ENCODE results near the gene ZNF679. TPM values are rescaled to one million over a fixed set of nuclear protein-coding genes. Genes with fewer than 3 reads are reported as not detected.
"Not testable (repeated sequence)": the region's sequence is repeated elsewhere in the genome, so short reads cannot be mapped to it uniquely, and the experiment has no call there.

The ZNF679 gene
- total RNA-seq, 2 experiments from 2014 or later: not detected

DNA sequence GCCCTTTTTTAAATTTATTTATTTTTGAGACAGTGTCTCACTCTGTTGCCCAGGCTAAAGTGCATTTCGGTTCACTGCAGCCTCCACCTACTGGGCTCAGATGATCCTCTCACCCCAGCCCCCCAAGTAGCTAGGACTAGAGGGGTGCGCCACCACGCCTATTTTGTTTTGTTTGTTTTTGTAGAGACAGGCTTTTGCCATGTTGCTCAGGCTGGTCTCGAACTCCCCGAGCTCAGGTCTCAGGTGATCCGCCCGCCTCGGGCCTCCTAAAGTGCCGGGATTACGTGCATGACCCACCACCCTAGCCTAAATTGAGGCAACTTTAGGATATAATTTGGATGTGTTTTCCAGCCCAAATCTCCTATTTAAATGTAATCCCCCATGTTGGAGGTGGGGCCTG is 86.3 kb downstream of the ZNF679 start:
- intact Hi-C loops (cut with micrococcal nuclease): no loop called here
- DNase-seq: peak; percentile 6
- Mint-ChIP-seq H3K36me3 (ENCODE audit: low read depth) (peaks cover 35% of the 10 kb centered on the region), H3K4me3 (peak overlapping the region; percentile 99), H3K4me1 (ENCODE audit: low read depth) (peaks cover 35% of the 10 kb centered on the region), H3K27ac (peak overlapping the region; percentile 97), H3K27me3 (ENCODE audit: low read depth) (no peaks in the 10 kb centered on the region), H3K9me3 (peaks cover 4% of the 10 kb centered on the region)
- CTCF ChIA-PET: no interaction called here

- CTCF ChIA-PET; H3K4me3 Mint-ChIP-seq; intact Hi-C loops (cut with micrococcal nuclease); DNase-seq; H3K27me3 Mint-ChIP-seq (ENCODE audit: low read depth); H3K9me3 Mint-ChIP-seq; H3K27ac Mint-ChIP-seq: not testable (repeated sequence)
- Mint-ChIP-seq H3K4me1 (ENCODE audit: low read depth) (peaks cover 37% of the 10 kb centered on the region), H3K36me3 (ENCODE audit: low read depth) (peaks cover 49% of the 10 kb centered on the region)
Measured at GRCh38 chr7:64316031-64316742, 87.9 kb downstream of the ZNF679 start.

Other genes starting within 250 kb of the ZNF679 start
- gene ZNF722, start 229.6 kb upstream of the ZNF679 start, total RNA-seq: not detected
- under 1 TPM; 0.44 to 0.52 TPM for gene ZNF727, start 183.0 kb upstream of the ZNF679 start, total RNA-seq
- gene ZNF735, start 21.3 kb upstream of the ZNF679 start, total RNA-seq: not detected
- 10 to 100 TPM; 22.7 to 24.0 TPM for gene ZNF736, start 85.5 kb downstream of the ZNF679 start, total RNA-seq

Data from activated naive CD4-positive, alpha-beta T cell treated with anti-CD3 and anti-CD28 coated beads for 36 hours (primary cell).